K562 (cell line): ENCODE results near the gene UHRF1. TPM values are rescaled to one million over a fixed set of nuclear protein-coding genes. Genes with fewer than 3 reads are reported as not detected.

ENCODE experiments used
- CTCF ChIP-seq, 3 experiments: IDR thresholded peaks in 2 of 3; conservative IDR thresholded peaks in 1 of 3; 2 replicates each; pipeline ENCODE4 v1.5.1; 2011 to 2012; ENCODE audit warnings: low read length in 3 of 3, mild to moderate bottlenecking in 3 of 3, control low read depth in 2 of 3, improper control_type of control experiment in 1 of 3, inconsistent platforms in 1 of 3, low read depth in 1 of 3, mixed read lengths in 1 of 3, moderate library complexity in 1 of 3; ENCODE audit not compliant: insufficient read depth in 2 of 3
- GTF2B ChIP-seq: IDR thresholded peaks from 2 replicates; pipeline ENCODE4 v1.6.1; 2011; ENCODE audit not compliant: insufficient read length; ENCODE audit errors: extremely low read depth
- MNT ChIP-seq, 2 experiments: fragments of 450-650 bp; conservative IDR thresholded peaks; 2 replicates each; pipeline ENCODE4 v1.6.1; 2017; ENCODE audit warnings: mild to moderate bottlenecking in 2 of 2, moderate library complexity in 2 of 2
- SMAD2 ChIP-seq: fragments of 150-350 bp; IDR thresholded peaks from 2 replicates; pipeline ENCODE4 v1.6.1; 2014; ENCODE audit warnings: low read depth, mild to moderate bottlenecking, low read length
- ZBTB43 ChIP-seq: sonication (generic); formaldehyde crosslinking; IDR thresholded peaks from 2 replicates; pipeline ENCODE4 v1.8.0; 2023; ENCODE audit warnings: mild to moderate bottlenecking, missing genetic modification reagents
- ZNF407 ChIP-seq: fragments of 450-650 bp; IDR thresholded peaks from 2 replicates; pipeline ENCODE4 v1.6.1; 2016; ENCODE audit warnings: low read depth
- polyA plus RNA-seq, 8 experiments: library from polyadenylated mRNA; depleted of rRNA in 4 of 8; stranded (reverse) in 5 of 8; unstranded in 3 of 8; fragments of >200 nt; fragmentation: Nextera tagmentation in 2 of 8; fragmentation: Illumina TruSeq in 1 of 8; extraction: Ambion mirVana in 2 of 8; extraction: Trizol in 1 of 8; gene quantifications; 2 replicates each; pipeline versions ENCODE4 v1.2.1 to v1.2.3, GENCODE V29; 2011 to 2014; ENCODE audit warnings: inconsistent platforms in 1 of 8, missing spikeins in 1 of 8
- total RNA-seq, 7 experiments: library from RNA; depleted of rRNA in 6 of 7; stranded (reverse); fragments of >200 nt in 6 of 7; fragmentation: Illumina TruSeq in 2 of 7; extraction: Trizol in 2 of 7; gene quantifications; 2 replicates each; pipeline versions ENCODE4 v1.2.1 to v1.2.3, GENCODE V29; 2011 to 2021; ENCODE audit warnings: low replicate concordance in 1 of 7

UHRF1 gene
- total and polyA plus RNA-seq, 9 of the 15 experiments (the other 6 are each of a cell fraction or from before 2014, with no cell fraction given), result 6.0 to 101 (median 30.9) TPM

- TF ChIP-seq ZNF407 (no peak), SMAD2 (no peak), MNT (conservative IDR thresholded peaks at IDR 0.05) (peak in 1 of 2 experiments; percentile 59; a peak in 2 of 4 replicates), CTCF (IDR thresholded peaks at IDR 0.05 in 2 of 3, conservative IDR thresholded peaks at IDR 0.05 in 1 of 3; ENCODE audit: insufficient read depth in 2 of 3, low read depth in 1 of 3, low read length in 3 of 3) (peak; percentile 69 to 81 (median 70)), ZBTB43 (CRISPR knock-in tag) (no peak), GTF2B (no peak)
These were observed 2.7 kb downstream of the UHRF1 start (continued) for GRCh38 chr19:4911786-4912672.
